PFSK-1 (cell line): ENCODE data around the gene MGAT5.

Experiments used
- POLR2AphosphoS5 ChIP-seq: IDR thresholded peaks from 2 replicates; pipeline ENCODE4 v1.6.1; 2012; ENCODE audit warnings: low read depth, mild to moderate bottlenecking, control low read depth, low read length, moderate library complexity
- TAF1 ChIP-seq: IDR thresholded peaks from 2 replicates; pipeline ENCODE4 v1.6.1; 2012; ENCODE audit warnings: low read length, control low read depth, borderline replicate concordance; ENCODE audit not compliant: insufficient read depth
- TF ChIP-seq, protein P1 (sequence below), 2 experiments: IDR thresholded peaks; 2 replicates each; pipeline versions ENCODE4 v1.6.1 to v1.8.0; 2011 to 2012; ENCODE audit warnings: low read depth in 2 of 2, low read length in 2 of 2, control low read depth in 1 of 2, inconsistent platforms in 1 of 2, mild to moderate bottlenecking in 1 of 2, moderate library complexity in 1 of 2; ENCODE audit not compliant: insufficient read depth in 1 of 2

DNA sequence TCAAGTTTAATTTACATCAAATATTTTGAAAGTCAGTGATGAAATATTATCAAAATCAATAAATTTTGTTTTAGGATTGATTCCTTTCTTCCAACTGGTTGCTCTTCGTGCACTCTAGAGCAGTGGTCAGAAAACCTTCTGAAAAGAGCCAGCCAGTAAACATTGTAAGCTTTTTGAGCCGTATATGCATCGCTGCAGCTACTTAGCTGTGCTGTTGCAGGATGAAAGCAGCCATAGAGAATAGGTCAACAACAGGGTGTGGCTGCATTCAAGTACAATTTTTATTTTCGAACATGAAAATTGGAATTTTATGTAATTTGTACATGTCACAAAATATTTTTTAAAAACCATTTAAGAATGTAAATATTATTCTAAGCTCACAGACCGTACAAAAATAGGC lies 94.9 kb downstream of the MGAT5 start:
- TF ChIP-seq POLR2AphosphoS5 = no peak
- TF ChIP-seq, protein P1, sequence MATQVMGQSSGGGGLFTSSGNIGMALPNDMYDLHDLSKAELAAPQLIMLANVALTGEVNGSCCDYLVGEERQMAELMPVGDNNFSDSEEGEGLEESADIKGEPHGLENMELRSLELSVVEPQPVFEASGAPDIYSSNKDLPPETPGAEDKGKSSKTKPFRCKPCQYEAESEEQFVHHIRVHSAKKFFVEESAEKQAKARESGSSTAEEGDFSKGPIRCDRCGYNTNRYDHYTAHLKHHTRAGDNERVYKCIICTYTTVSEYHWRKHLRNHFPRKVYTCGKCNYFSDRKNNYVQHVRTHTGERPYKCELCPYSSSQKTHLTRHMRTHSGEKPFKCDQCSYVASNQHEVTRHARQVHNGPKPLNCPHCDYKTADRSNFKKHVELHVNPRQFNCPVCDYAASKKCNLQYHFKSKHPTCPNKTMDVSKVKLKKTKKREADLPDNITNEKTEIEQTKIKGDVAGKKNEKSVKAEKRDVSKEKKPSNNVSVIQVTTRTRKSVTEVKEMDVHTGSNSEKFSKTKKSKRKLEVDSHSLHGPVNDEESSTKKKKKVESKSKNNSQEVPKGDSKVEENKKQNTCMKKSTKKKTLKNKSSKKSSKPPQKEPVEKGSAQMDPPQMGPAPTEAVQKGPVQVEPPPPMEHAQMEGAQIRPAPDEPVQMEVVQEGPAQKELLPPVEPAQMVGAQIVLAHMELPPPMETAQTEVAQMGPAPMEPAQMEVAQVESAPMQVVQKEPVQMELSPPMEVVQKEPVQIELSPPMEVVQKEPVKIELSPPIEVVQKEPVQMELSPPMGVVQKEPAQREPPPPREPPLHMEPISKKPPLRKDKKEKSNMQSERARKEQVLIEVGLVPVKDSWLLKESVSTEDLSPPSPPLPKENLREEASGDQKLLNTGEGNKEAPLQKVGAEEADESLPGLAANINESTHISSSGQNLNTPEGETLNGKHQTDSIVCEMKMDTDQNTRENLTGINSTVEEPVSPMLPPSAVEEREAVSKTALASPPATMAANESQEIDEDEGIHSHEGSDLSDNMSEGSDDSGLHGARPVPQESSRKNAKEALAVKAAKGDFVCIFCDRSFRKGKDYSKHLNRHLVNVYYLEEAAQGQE (IDR thresholded peaks at IDR 0.05; ENCODE audit: insufficient read depth in 1 of 2, low read depth in 2 of 2, low read length in 2 of 2) = no peak
- TF ChIP-seq TAF1 = no peak
